Stimulated activated CD4-positive, alpha-beta T cell treated with anti-CD3 and anti-CD28 coated beads, Interleukin-15, amount 100 ng/mL, for 1 hour (primary cell): ENCODE results near the gene KCNK10.

ENCODE experiments used
- DNase-seq, 2 donors: peaks; one replicate each; pipeline ENCODE4 v3.0.0-alpha.2; 2020; ENCODE audit warnings: low read depth in 1 of 2, low spot score in 1 of 2

The KCNK10 gene, protein sequence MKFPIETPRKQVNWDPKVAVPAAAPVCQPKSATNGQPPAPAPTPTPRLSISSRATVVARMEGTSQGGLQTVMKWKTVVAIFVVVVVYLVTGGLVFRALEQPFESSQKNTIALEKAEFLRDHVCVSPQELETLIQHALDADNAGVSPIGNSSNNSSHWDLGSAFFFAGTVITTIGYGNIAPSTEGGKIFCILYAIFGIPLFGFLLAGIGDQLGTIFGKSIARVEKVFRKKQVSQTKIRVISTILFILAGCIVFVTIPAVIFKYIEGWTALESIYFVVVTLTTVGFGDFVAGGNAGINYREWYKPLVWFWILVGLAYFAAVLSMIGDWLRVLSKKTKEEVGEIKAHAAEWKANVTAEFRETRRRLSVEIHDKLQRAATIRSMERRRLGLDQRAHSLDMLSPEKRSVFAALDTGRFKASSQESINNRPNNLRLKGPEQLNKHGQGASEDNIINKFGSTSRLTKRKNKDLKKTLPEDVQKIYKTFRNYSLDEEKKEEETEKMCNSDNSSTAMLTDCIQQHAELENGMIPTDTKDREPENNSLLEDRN

DNA sequence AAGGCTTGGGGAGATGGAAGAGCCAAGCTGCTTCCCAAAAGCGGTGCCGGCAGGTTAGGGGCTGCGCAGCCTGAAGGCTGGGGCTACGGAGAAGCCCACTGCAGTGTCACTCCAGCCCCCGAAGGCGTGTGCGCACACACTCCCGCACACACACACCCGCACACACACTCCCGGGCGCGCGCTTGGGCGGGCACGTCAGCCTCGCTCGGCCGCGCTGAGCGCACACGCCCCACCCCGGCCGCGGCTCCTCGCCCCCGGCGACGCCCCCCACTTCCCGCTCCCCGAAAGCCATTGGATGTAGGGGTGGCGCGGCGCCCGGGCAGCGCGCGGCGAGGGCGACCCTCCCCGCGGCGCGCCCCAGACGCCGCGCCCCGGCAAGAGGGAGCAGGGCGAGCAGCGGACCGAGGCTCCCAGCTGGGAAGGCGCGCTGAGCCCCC, at the start of gene KCNK10:
TSS of gene KCNK10 (minus strand) at position 184 of the 437 bp plus-strand sequence. CDS start 471 bp downstream, outside the sequence.
- DNase-seq = no peak

DNA sequence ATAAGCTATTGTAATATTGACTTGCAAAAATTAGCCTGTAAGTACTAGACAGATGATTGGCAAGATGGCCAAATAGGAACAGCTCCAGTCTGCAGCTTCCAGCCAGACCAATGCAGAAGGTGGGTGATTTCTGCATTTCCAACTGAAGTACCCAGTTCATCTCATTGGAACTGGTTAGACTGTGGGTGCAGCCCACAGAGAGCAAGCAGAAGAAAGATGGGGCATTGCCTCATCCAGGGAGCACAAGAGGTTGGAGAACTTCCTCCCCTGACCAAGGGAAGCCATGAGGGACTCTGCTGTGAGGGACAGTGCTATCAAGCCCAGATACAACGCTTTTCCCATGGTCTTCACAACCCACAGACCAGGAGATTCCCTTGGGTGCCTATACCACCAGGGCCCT, 46.4 kb upstream of the KCNK10 start:
- DNase-seq = no peak

DNA sequence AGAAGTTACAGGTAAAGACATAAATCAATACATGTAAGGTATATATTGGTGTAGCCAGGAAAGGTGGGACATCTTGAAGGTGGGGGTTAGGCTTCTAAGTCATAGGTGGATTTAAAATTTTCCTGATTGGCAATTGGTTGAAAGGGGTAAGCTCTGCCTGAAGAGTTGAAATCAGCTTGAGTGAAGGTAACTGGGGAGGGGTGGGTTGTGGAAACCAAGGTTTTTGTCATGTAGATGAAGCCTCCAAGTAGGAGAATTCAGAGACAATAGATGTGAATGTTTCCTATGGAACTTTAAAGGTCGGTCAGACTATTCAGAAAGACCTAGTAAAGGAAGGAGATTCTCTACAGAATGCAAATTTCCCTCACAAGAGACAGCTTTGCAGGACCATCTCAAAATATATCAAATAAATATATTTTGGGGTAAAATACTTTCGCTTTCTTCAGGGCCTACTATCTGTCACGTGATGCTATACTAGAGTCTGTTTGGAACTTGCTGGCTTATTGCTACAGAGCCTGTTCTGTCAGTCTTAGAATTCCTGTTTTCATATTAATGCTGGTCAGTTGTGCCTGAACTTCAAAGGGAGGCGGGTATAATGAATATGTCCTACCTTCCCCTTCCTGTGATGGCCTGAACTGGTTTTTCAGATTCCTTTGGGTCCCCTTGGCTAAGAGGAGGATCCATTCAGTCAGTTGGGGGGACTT, 41.8 kb upstream of the KCNK10 start:
- no peak for DNase-seq

DNA sequence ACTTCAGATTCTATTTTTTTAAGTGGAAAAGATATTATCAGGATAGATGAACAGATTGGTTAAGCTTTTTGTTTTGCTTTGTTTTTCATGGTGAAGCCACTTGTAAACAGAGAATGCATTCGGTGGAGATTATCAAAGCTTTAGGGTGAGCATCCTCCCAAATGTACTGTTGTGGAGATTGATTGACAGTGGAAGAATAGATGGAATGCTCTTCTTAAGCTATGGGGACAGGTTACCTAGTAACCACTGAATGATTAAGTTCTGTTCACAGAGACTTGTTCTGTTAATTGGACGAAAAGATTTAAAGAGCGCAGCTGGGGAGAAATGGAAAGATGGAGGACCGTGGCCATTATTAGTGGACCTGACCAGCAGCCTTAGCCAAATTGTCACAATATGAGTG, 40.6 kb upstream of the KCNK10 start:
- DNase-seq = no peak

DNA sequence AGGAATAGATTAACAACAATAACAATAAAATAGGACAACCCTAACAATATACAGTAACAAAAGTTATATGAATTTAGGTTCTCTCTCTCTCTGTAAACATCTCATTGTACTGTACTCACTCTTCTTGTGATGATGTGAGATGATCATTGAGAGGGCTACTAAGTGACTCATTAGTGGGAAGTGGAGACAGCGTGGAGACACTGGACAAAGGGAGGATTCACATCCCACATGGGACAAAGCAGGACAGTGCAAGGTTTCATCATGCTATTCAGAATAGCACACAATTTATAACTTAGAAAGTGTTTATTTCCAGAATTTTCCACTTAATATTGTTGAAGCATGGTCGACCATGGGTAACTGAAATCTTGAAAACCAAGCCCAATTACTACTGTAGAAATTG, 36.4 kb upstream of the KCNK10 start:
- no peak for DNase-seq

DNA sequence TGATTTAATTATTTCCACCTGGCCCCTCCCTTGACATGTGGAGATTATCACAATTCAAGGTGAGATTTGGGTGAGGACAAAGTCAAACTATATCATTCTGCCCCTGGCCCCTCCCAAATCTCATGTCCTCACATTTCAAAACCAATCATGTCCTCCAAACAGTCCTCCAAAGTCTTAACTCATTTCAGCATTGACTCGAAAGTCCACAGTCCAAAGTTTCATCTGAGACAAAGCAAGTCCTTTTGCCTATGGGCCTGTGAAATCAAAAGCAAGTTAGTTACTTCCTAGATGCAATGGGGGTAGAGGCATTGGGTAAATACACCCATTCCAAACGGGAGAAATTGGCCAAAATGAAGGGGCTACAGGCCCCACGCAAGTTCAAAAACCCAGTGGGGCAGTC, 31.3 kb upstream of the KCNK10 start:
- DNase-seq = no peak

DNA sequence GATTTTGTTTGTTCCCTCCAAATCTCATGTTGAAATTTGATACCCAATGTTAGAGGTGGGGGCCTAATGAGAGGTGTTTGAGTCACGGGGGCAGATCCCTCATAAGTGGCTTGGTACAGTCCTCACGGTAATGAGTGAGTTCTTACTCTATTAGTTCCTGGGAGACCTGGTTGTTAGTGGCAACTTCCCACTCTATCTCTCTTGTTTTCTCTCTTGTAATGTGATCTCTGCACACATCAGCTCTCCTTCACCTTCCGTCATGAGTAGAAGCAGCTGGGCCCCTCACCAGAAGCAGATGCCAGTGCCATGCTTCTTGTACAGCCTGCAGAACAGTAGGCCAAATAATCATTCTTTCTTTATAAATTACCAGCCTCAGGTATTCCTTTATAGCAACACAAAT, 29.6 kb upstream of the KCNK10 start:
- DNase-seq = no peak

DNA sequence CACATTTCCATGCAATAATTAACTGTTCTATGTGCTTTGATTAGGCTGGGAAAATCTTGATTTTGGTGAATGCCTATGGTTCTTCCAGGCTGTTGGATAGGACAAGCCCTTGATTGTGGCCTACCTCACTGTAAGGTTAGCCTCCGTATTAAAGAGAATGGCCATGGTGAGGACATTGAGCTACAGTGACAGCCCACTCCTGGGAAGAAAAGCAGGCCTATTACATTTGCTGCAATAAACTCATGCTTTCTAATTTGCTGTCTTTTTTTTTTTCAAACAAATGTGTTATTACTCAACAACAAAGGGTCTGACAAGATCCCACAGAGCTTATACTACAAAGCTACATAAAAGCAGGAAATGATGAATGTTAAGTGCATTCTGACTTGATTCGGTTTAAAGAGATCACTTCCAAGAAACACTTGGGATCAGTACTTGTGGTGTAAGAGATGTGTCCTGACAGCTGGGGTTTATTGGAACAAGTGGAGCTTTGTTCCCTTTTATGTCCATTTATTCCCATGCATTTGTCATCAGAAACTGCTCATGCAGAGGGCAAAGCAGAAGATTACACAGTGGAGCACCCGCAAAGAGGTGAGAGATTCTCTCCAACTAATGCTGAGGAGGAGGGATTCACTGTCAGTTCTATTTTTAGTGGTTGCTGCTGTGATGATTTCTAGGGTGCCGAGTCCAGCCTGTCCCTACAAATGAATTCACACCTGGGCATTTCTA, 29.1 kb upstream of the KCNK10 start:
- no peak for DNase-seq

DNA sequence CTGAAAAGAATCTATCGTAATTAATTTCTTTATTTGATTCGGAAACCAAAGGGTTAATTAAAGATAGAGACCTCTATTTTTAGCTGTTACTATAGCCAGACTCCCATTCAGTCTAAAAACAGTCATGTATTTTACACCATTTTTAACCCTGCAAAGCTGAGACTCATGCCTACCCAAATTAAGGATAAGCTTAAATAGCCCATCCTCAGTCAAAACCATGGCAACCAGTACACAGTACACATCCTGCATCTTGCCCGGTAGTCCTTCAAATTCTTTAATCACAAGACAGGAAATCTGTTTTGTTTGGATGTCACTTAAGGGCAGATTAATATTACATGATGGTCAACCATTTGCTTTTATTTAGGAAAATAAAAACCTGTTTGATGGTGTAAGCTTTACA, 25.5 kb upstream of the KCNK10 start:
- no peak for DNase-seq

DNA sequence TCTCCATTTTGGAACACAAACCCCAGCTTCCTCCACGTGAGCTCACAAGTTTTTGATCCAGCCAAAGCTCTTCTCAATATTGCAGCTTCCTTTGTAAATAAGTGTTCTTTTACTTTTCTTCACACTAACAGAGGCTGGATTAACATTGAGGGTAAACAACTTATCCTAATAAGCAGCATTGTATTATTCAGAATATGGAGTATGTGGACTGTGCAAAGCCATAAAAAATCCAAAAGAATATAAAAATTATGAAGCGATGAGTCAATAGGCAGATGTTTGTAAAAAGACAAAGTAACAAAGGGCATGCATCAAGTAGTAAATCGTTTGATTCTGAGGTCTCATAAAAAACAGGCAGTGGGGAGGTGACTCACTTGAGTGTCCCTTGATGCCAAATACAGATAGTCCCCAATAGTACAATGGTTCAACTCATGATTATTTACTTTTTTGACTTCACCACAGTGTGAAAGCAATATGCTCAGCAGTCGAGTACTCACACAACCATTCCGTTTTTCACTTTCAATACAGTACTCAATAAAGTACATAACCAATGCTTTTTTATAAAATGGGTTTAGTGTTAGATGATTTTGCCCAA, 23.1 kb upstream of the KCNK10 start:
- no peak for DNase-seq

DNA sequence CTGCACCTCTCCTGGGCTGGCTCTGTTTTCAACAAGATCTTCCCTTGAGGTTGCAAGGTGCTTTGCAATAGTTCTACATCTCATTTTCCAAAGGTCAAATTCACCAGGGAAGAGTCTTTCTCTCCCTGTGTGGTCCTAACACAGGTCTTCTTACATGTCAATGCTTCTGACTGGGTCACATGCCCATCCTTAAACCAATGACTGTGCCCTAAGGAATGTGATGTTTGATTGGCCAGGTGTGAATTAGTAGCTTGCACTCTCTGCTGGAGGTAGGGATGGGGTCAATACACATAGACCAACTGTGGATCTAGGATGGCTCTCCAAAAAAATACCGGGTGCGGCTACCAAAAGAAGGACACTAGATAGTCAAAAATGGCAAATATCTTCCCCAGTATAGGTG, 19.9 kb upstream of the KCNK10 start:
- DNase-seq = no peak

DNA sequence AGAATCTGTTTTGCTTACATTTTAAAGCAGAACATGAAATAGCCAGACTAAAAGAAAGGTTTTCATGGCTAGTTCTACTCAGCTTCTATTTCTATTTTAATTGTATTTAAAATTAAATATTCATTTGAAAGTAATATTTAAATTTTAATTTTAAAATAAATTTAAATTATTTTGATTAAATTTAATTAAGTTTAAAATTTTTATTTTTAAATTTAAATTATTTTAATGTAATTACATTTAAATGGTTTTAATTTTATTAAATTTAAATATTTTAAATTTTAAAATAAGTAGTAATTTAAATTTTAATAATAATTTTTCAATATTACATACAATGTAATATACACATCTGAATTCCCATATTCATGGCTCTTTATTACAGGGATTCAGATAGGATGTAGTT, 17.3 kb upstream of the KCNK10 start:
- DNase-seq = no peak

DNA sequence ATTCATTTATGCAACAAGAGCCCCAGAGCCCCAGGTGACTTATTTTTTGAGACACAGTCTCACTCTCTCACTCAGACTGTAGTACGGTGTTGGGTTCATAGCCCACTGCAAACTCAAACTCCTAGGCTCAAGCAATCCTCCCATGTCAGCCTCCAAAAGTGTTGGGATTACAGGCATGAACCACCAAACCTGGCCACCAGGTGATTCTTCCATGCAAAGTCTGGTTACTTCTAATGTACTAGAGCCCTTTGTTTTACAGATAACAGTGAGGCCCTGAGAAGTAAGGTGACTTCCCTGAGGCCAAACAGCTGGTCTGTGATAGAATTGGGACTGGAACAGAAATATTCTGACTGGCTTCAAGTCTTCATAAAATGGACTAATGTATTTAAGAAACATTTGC, 10.0 kb upstream of the KCNK10 start:
- DNase-seq = no peak

DNA sequence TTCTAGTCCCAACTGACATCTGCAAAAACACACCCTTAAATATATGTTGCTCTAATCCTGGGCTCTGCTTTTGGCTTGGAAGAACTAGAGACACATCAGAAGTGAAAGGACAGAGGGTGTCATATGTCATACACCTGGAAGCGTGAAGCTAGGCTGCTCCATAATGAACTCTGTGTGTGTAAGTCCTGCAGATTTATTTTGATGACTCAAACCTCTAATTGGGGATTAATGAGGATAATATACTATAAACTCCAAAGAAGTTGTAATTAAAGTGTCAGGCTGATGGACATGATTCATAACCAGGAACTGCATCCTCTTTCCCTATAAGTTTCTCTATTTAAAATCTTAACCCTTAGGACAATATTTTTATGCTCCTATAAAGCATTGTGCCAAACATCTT, 4.4 kb upstream of the KCNK10 start:
- no peak for DNase-seq

DNA sequence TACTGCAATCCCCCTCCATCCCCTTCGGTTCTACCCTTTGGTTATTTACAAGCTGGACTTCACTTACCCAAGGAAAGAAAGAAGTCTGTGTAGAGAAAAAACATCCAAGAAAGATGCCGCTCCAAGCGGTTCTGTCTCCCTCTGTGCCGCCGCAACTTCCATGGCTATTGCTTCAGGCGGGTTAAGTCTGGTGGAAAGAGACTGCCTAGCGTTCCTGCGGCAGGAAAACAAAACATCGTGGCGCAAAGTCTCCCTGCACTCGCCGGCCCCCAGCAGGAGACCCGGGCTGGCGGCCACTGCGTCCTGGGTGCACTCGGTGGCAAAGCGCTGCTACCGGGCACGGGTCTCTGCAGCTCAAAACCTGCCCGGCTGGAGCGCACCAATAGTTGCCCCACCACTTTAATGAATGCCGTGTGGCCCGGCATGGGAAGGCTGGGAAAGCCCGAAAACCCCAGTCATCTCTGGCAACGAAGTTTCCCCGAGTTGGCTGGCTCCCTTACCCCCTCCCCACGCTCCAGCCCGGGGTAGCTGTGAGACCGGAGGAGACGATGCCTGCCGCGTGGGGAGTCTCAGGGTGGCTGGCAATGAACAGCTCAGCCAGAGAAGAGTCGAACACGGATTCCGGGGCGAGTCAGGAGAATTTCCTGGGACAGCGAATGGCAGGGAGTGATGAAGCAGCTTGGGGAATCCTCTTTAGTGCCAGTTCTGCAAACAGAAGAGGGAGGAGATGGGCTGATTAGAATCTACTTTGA, 3.5 kb upstream of the KCNK10 start:
- DNase-seq = no peak

DNA sequence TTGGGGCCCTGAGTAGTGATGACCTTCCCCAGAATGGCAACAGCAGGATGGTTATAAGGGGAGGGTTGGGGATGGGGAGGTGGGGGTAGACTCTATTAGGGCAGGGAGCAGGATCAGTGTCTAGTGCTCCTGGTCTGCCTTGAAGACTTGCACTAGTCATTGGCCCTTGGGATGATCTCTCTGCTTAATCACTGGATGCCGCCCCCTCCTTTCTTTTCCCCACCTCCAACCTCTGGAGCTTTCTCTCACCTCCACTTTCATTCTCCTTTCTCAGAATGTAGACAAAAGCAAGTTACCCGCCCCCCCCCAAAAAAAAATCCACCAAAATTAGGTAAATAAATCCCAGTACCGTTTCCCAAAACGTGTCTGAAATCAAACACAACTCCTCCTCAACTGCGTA, 2.8 kb upstream of the KCNK10 start:
- DNase-seq = no peak

DNA sequence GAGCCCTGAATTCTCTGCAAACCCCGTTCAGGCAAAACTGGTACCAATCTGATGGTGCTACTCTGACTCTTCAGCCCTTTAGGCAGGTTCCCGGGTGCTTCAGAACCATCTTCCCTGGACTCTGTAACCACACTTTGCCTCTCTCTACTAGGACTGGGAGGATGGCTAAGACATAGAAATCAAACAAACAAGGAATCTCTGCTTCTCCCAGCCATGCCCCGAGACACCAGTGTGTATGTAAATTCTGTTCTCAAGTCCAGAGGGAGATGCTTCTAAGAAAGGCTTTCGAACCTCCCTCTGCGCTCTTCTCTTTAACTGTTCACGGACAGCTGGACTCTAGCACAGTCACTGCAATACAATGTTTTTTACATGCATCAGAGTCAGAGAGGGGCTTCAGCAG, 1.9 kb upstream of the KCNK10 start:
- DNase-seq = no peak

DNA sequence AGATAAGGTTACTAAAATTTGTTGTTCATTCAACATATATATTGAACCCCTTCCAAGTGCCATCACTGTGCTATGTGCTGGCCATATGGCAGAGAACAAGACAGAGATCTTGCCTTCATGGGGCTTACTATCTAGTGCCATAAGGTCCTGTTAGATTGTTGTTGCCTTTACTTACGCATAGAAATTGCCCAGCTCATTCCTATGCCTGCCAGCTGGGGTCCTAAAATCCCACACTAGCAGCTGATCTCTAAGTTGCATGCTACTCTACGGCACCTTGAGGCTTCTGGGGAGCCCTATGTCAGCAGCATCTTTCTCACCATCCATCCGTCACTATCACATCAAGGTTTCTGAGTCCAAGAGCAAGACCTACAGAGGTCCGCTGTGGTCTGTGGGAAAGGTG, 1.4 kb upstream of the KCNK10 start:
- no peak for DNase-seq

DNA sequence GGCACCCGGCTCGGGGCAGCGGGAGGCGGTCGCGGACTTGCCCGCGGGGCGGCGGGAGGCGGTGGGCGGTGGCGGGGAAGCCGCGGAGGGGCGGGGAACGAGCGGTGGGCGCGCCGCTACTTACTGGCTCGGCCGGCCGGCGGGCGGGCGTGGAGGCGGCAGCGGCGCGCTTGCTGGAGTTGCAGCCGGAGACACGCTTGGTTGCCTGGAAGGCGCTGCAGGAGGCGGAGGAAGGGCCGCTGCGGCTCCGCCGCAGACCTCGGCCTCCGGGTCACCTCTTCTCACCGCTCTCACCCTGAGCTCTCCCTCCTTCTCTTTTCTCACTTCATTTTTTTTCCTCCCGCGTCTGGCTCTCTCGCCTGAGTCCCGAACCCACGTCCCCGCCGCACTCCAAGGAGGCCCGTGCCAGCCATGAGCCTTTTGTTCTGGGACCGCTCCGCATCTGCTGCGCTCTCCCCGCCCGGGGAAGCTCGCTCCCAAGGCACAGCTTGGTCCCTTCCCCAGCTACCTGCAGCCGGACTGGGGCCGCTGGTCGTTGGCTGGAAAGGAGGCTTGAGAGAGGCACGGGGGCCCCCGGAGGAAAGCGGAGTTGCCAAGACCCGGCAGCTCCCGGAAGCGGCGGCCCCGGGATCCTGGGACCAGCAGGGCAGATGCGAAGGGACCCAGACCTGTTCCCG, 592 bp upstream of the KCNK10 start:
- no peak for DNase-seq

DNA sequence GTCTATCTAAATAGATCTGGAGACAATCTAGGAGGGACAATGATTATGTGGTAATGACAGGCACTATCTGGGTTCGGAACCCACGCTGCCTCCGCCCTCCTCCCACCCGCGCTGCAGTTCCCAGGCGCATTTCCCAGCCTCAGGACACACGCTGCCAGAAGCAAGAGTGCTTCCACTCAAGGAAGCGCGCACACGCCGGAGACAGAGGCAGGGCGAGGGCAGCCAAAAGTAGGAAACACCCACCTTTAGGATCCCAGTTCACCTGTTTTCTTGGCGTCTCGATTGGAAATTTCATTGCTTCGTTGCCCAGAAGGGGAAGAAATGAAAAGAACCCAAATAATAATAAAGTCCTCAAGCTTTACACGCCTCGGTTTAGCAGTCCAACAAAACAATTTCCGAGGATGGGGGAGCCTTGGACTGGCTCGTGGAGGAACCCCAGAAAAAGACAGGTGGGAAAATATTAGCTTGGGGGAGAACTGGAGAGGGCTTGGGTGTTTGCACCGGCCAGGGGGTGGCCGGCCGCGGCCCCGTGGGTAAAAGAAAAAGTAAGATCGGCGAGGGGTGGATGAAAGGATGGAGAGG, 474 bp downstream of the KCNK10 start:
- no peak for DNase-seq
